Effector memory CD4-positive, alpha-beta T cell (primary cell): ENCODE results near the gene RALGAPA2.
A peak's percentile ranks its signal among the peaks of the same experiment; 100 is the strongest.

Experiments
- DNase-seq, 3 donors: peaks; one replicate each; pipeline ENCODE4 v3.0.0-alpha.2; 2020
- H3K27ac ChIP-seq: 2 replicates; pipeline ENCODE4 v1.7.0; 2013; ENCODE audit warnings: mild to moderate bottlenecking, low read length, moderate library complexity; ENCODE audit not compliant: insufficient read depth, poor library complexity, severe bottlenecking
- H3K27me3 ChIP-seq: replicated peaks from 2 replicates; pipeline ENCODE4 v1.7.0; 2013; ENCODE audit warnings: mild to moderate bottlenecking, low read length; ENCODE audit not compliant: insufficient read depth, control insufficient read depth, poor library complexity, severe bottlenecking
- H3K36me3 ChIP-seq: 2 replicates; pipeline ENCODE4 v1.7.0; 2013; ENCODE audit warnings: mild to moderate bottlenecking, low read length, moderate library complexity; ENCODE audit not compliant: control insufficient read depth, insufficient read depth
- H3K4me1 ChIP-seq: 2 replicates; pipeline ENCODE4 v1.7.0; 2013; ENCODE audit warnings: low read length, mild to moderate bottlenecking; ENCODE audit not compliant: control insufficient read depth, insufficient read depth, poor library complexity, severe bottlenecking
- H3K4me3 ChIP-seq: 2 replicates; pipeline ENCODE4 v1.7.0; 2013; ENCODE audit warnings: low read length, low read depth, mild to moderate bottlenecking; ENCODE audit not compliant: insufficient read depth, poor library complexity, severe bottlenecking
- H3K9me3 ChIP-seq: 2 replicates; pipeline ENCODE4 v1.7.0; 2013; ENCODE audit warnings: mild to moderate bottlenecking, low read length, moderate library complexity; ENCODE audit not compliant: control insufficient read depth

RALGAPA2 gene

GRCh38 chr20:20731000-20731944 is 18.8 kb upstream of the RALGAPA2 start:
- no peaks in the 10 kb centered on the region for H3K27me3 ChIP-seq
- no peaks in the 10 kb centered on the region for H3K4me1 ChIP-seq

DNA sequence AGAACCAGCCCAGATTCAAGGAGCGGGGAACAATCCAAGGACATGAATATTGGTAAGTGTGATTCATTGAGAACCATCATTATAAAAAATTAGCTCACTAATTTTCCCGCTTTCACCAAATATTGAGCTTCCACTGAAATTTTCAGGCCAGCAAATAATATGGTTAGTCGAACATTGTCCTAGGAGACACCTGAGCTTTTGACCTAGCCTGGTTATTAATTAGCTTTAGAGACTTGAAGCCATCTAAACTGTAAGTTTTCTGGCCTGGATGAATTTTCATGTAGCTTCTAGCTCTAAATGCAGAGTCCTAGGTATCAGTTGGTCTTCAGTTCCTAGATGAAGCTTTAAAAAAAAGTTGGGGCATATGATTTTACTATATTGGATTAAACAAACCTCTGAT is 17.1 kb upstream of the RALGAPA2 start:
- DNase-seq, result no peak
- Histone ChIP-seq H3K27ac (no peak overlapping the region), H3K27me3 (no peaks in the 10 kb centered on the region), H3K4me1 (no peaks in the 10 kb centered on the region), H3K4me3 (no peak overlapping the region), H3K9me3 (no peaks in the 10 kb centered on the region), H3K36me3 (no peaks in the 10 kb centered on the region)

More at GRCh38 chr20:20731000-20731944, 18.8 kb upstream of the RALGAPA2 start:
- Histone ChIP-seq H3K36me3 (no peaks in the 10 kb centered on the region), H3K27ac (no peak overlapping the region), H3K4me3 (no peak overlapping the region), H3K9me3 (no peaks in the 10 kb centered on the region)
- no peak for DNase-seq

GRCh38 chr20:20721489-20721888 is 9.0 kb upstream of the RALGAPA2 start:
- no peak overlapping the region for H3K4me3 ChIP-seq
- no peaks in the 10 kb centered on the region for H3K27me3 ChIP-seq
- H3K27ac ChIP-seq, result no peak overlapping the region
- H3K36me3 ChIP-seq, result no peaks in the 10 kb centered on the region
- no peaks in the 10 kb centered on the region for H3K9me3 ChIP-seq
- no peak for DNase-seq
- no peaks in the 10 kb centered on the region for H3K4me1 ChIP-seq

GRCh38 chr20:20720158-20720557 is 7.7 kb upstream of the RALGAPA2 start:
- H3K4me1 ChIP-seq, result no peaks in the 10 kb centered on the region
- no peaks in the 10 kb centered on the region for H3K27me3 ChIP-seq
- DNase-seq, result no peak
- no peaks in the 10 kb centered on the region for H3K9me3 ChIP-seq
- no peaks in the 10 kb centered on the region for H3K36me3 ChIP-seq
- H3K4me3 ChIP-seq, result no peak overlapping the region
- no peak overlapping the region for H3K27ac ChIP-seq

- Histone ChIP-seq H3K27me3 (no peaks in the 10 kb centered on the region), H3K4me3 (no peak overlapping the region), H3K4me1 (no peaks in the 10 kb centered on the region), H3K36me3 (no peaks in the 10 kb centered on the region), H3K9me3 (no peaks in the 10 kb centered on the region), H3K27ac (no peak overlapping the region)
- DNase-seq, result no peak
Measured at GRCh38 chr20:20719411-20719810, 7.0 kb upstream of the RALGAPA2 start.

- H3K27me3 ChIP-seq, result no peaks in the 10 kb centered on the region
- H3K9me3 ChIP-seq, result no peaks in the 10 kb centered on the region
- peak overlapping the region; percentile 85 for H3K27ac ChIP-seq
- DNase-seq, result no peak
- peak overlapping the region; percentile 76 for H3K4me3 ChIP-seq
- peaks cover 9% of the 10 kb centered on the region for H3K4me1 ChIP-seq
- H3K36me3 ChIP-seq, result no peaks in the 10 kb centered on the region
Measured at GRCh38 chr20:20713244-20713765, 861 bp upstream of the RALGAPA2 start.

- Histone ChIP-seq H3K4me1 (peaks cover 9% of the 10 kb centered on the region), H3K4me3 (peak overlapping the region; percentile 76), H3K27ac (peak overlapping the region; percentile 85), H3K36me3 (no peaks in the 10 kb centered on the region), H3K9me3 (no peaks in the 10 kb centered on the region), H3K27me3 (no peaks in the 10 kb centered on the region)
- DNase-seq, result peak in 1 of 3 donors; percentile 0
Measured at GRCh38 chr20:20712004-20712473, 405 bp downstream of the RALGAPA2 start.

DNA sequence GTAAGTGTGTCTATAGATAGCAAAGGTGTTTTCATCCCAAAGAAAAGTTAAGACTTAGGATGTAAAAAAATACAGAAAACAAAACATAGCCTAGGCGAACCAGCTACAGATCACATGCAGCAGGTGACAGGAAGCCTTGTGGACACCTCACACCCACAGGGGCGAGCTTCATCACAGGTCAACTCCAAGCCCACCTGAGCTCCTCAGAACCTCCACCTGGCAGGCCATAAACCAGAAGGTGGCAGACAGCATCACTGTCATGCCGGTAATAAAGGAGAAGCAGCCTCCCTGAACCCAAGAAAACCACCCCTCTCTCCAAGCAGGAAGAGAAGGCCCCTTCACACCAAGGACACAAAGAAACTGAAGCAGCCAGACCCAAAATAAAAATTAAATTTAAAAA is 1.0 kb downstream of the RALGAPA2 start:
- H3K27me3 ChIP-seq, result no peaks in the 10 kb centered on the region
- H3K27ac ChIP-seq, result peak overlapping the region; percentile 85
- DNase-seq, result peak in 2 of 3 donors; percentile 0 to 4
- peak overlapping the region; percentile 76 for H3K4me3 ChIP-seq
- H3K36me3 ChIP-seq, result no peaks in the 10 kb centered on the region
- peaks cover 9% of the 10 kb centered on the region for H3K4me1 ChIP-seq
- no peaks in the 10 kb centered on the region for H3K9me3 ChIP-seq

- no peak for DNase-seq
- Histone ChIP-seq H3K27ac (peak overlapping the region; percentile 85), H3K27me3 (no peaks in the 10 kb centered on the region), H3K4me1 (peaks cover 9% of the 10 kb centered on the region), H3K4me3 (peak overlapping the region; percentile 76), H3K9me3 (no peaks in the 10 kb centered on the region), H3K36me3 (no peaks in the 10 kb centered on the region)
Measured at GRCh38 chr20:20710443-20711315, 1.8 kb downstream of the RALGAPA2 start.
